T47D (cell line): ENCODE data around the gene C20orf96.
"Not testable (repeated sequence)": the region's sequence is repeated elsewhere in the genome, so short reads cannot be mapped to it uniquely, and the experiment has no call there.

Experiments
- DNase-seq, 2 experiments: peaks; one replicate each; pipeline versions ENCODE4 v3.0.0 to v3.0.0-alpha.2; 2011 to 2012; ENCODE audit warnings: low read depth in 1 of 2, low spot score in 1 of 2
- JUND ChIP-seq: IDR thresholded peaks from 2 replicates; pipeline ENCODE4 v1.6.1; 2012; ENCODE audit warnings: low read depth
- in situ Hi-C: cut with HindIII; loops from 2 replicates; pipeline ENCODE4 v1.10.0; 2016; ENCODE audit warnings: low sequenced_read_pairs, low pct_unique_long_range_greater_than_20kb

C20orf96 gene, protein sequence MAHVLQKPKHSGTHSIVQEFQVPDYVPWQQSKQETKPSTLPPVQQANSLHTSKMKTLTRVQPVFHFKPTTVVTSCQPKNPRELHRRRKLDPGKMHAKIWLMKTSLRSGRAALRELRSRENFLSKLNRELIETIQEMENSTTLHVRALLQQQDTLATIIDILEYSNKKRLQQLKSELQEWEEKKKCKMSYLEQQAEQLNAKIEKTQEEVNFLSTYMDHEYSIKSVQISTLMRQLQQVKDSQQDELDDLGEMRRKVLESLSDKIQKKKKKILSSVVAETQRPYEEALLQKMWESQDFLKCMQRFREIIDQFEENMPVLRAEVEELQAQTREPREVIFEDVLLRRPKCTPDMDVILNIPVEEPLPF

DNA sequence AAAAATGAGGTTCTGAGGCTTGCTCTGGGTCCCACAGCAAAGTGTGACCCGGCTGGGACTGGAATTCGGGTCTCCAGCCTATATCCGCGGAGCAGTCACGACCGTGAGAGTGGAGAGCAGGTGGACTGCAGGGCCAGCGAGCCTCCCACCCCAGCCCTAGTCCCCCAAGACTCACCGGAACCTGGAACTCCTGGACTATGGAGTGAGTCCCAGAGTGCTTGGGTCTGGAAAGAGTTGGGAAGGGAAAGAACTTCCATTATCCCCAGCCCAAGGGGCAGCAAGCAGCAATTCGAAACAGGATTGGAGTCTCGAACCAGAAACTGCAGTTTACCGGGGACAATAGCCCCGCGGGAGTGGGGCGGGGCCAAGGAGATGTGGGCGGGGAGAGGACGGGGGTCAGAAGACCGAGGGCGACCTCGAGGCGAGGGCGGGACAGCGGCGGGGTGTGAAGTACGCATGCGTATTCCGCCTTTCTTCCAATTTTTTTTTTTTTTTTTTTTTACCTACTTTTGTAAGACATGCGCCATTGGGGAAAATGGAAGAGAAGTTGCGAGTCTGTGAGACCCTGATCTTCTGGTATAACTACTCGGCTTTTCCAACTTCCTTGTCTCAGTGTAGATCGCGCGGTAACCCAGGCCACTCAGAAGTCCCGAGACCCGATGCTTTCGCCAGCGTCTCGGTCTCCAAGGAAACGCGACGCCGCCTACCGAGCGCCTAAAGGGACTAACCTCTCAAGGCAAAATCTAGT lies at the start of gene C20orf96:
TSS of gene C20orf96 (minus strand) at position 667 of the 748 bp plus-strand sequence. CDS start at position 527, 140 bp downstream.
- in situ Hi-C loops: no loop called here
- TF ChIP-seq JUND: no peak
- peak; percentile 86 to 97 for DNase-seq

DNA sequence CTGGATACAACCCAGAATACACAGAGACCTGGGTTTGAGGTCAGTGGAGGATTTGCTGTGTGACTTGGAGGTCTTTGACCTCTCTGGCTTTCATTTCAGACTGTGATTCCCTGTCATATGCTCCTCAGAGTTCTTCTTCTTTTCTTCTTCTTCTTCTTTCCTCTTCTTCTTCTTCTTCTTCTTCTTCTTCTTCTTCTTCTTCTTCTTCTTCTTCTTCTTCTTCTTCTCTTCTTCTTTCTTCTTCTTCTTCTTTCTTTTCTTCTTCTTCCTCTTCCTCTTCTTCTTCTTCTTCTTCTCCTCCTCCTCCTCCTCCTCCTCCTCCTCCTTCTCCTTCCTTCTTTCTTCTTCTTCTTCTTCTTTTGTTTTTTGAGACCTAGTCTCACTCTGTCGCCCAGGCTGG lies 45.5 kb upstream of the C20orf96 start:
- in situ Hi-C loops, DNase-seq: not testable (repeated sequence)

DNA sequence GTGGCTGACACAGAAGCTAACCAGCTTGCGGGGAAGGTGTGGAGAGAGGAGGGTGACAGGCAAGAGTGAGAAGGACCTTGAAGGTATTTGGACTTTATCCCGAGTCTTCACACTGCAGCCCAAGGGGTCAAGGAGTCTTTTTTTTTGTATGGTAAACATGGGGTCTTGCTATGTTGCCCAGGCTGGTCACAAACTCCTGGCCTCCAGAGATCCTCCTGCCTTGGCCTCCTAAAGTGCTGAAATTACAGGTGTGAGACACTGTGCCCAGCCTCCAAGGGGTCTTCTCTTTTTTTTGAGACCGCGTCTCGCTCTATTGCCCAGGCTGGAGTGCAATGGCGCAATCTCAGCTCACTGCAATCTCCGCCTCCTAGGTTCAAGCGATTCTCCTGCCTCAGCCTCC lies 44.0 kb upstream of the C20orf96 start:
- no peak for DNase-seq
- in situ Hi-C loops: no loop called here
- no peak for TF ChIP-seq JUND

DNA sequence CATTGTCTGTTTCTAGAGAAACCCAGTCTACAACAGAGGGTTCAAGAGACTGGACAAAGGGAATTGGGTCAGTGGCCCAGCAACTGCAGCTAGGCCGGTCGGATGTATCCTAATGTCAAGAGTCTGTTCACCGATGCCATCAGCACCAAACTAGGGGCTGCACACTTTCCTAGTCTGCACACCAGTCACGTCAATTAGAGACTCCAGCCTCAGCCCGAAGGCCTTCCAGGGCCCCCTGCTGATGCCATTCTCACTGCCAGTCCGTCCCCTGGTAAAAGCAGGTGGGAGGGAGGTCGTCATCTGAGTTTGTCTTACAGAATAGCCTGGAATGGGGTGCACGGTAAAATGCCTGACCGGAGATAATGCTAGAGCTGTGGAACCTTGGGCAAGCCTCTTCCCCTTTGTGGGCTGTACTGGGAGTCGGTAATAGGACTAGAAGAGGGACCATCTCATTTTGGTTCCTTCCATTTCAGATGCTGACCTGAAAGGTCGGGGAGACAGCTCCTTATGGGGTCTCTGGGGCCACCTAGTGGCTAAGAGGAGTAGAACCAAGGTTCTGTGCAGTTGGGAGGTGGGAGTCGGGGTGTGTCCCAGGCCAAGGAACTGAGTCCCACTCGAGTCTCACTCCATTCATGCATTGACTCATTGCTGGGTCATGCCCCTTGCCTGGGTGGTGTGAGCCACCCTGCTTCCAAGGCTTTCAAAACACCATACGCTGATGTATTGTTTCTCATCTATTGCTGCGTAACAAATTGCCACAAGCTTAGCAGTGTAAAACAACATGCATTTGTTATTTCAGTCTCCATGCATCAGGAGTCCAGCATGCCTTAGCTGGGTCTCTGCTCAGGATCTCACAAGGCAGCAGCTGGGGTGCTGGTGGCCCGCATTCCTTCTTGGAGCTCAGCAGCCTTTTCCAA lies 39.9 kb upstream of the C20orf96 start:
- no peak for TF ChIP-seq JUND
- in situ Hi-C loops: no loop called here
- DNase-seq: peak in 1 of 2 experiments; percentile 74

DNA sequence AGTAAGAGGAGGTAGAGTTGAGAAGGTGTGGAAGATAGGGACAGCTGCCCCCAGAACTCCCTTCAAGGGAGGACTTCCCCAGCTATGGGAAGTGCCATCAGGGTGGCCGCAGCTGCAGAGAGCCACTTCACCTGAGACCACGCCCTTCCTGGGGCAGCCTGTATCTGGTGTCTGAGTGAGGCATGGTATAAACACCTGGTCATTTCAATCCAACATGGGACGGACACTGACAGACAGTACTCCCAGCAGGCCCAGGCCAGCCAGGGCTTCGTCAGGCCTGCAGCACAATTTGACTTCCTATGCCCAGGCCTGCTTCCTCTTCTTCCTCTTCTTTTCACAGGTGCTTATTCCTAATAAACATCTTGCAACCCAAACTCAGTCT lies 39.3 kb upstream of the C20orf96 start:
- in situ Hi-C loops: no loop called here
- no peak for TF ChIP-seq JUND
- DNase-seq: no peak

DNA sequence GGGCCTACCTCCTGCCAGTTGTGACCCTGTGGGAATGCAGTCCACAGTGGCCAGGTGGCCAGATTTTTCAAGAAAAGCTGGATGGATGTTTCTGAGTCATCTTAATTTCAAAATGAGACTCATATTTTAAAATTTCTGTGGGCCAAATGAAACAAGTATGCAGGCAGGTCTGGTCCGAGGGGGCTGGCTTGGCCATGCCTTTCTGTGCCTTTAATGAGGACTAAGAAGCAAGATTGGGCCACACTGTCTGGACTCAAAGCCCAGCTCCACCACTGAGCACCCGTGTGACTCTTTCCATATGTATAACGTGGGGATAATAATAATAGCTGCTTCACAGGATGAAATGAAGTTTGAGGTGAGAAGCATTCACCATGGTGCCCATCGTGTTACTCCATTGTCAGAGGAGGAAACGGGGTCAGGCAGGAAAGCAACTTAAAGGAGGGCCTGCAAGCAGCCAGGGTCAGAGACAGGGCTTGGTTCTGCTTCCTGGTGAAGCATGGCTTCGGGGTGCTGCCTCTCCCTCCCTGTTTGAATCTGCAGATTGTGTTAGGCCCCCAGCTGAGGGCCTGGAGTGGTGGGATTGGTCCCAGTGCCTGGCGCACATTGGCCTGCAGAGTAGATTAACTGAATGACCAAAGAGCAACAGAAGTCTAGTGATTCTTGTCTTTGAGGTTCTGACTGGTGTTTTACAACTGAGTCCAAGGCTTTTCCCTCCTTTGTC lies 38.6 kb upstream of the C20orf96 start:
- DNase-seq: no peak
- in situ Hi-C loops: no loop called here
- no peak for TF ChIP-seq JUND

DNA sequence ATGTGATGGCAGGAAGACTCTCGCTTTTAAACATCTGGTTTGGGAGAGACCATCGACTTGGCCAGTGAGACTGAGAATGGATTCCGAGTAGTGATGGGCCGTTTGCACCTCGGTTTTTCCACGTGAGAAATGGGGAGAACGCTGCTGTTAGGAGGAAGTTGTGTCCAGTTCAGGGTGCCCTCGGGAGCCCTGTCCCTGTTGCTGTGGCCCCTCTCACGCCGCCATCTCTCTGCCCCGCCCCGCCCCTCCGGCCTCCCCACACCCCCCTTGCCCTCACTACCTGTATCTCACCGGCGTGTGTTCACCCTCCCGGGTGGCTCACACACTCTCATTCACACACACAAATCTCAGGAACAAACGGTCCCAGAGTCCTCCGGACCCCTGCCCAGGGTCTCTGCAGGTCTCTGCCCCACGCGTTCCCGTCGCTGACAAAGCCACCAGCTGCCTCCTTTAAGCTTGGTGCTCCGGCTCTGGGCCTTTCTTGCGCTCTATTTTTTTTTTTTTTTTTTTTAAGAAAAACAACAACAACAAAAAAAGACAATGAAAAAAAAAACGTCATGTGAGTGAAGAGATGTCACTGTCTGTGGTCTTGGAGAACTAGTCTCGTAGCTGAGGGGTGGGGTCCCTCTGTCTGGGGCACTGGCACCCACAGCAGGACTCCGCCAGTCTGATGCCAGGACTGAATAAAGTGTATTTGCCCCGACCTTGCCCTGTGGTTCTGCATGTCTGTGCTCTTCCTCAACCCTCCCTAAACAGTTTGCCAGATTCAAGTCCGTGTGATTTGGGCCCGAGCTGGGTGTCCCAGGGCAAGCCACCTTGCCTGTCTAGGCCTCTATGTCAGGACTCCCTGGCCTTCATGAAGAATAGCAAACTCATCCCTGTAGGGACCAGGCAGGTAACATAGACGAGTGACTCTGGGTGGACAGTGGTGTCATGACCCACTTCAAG lies 37.8 kb upstream of the C20orf96 start:
- no peak for DNase-seq
- TF ChIP-seq JUND: no peak
- in situ Hi-C loops: no loop called here

DNA sequence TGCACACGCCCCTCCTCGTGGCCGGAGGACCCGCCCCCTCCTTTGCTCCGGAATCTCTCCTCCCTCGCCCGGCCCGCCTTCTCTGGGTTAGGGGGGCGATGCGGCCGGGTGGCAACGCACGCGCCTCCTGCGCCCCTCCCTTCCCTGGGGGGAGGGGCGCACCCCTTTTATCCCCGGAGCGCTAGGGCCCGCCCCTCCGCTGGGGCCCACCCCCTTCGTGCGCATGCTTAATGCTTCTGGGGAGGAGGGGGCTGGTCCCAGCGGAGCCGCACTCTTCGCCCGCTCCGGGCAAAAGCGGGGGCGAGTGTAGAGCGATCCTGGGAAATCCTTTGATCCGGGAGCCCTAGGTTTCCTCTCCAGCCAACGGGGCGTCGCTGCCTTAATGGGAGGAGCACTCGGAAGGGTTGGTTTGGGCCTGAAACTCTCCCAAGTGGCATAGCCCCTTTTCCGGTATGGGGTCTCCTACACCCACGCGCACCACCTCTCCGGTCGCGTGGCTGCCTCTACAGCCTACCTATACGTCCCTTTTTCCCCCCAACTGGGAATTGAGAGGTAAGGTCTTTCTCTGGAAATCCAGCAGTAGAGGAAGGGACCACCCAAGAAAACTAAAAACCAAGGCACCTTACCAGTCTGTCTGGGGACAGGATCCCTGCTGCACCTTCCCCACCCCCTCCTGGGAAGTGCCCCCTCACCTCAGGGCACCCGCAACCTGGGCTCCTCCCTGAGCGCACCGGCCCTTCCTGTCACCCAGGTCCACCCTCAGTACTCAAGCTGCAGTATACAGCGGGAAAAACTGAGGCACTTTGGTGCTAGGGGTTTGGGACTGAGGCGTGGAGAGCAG lies 36.9 kb upstream of the C20orf96 start:
- no peak for TF ChIP-seq JUND
- in situ Hi-C loops: no loop called here
- DNase-seq: peak; percentile 77 to 96

DNA sequence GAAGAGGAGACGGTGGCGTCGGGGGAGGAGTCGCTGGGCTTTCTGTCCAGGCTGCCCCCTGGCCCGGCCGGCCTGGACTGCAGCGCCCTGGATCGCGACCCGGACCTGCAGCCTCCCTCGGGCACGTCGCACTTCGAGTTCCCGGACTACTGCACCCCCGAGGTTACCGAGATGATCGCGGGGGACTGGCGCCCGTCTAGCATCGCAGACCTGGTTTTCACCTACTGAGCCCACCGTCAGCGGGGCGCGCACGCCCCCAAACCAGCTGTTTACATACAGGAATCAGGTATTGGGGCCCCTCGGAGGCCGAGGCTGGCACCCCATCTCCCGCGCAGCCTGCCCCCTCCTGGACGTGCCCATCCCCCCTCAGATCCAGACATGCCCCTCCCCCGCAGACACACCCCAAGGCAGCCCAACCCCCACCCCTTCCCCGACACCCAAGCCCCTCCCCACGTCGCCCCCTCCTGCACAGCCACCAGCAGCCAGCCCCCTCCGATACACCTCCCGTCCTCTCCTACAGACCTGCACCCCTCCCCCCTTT lies 36.2 kb upstream of the C20orf96 start:
- peak in 1 of 2 experiments; percentile 68 for DNase-seq
- no peak for TF ChIP-seq JUND
- in situ Hi-C loops: no loop called here
